ENCODE data around the gene NBPF14.
"Not testable (repeated sequence)": the region's sequence is repeated elsewhere in the genome, so short reads cannot be mapped to it uniquely, and the experiment has no call there.

DNA sequence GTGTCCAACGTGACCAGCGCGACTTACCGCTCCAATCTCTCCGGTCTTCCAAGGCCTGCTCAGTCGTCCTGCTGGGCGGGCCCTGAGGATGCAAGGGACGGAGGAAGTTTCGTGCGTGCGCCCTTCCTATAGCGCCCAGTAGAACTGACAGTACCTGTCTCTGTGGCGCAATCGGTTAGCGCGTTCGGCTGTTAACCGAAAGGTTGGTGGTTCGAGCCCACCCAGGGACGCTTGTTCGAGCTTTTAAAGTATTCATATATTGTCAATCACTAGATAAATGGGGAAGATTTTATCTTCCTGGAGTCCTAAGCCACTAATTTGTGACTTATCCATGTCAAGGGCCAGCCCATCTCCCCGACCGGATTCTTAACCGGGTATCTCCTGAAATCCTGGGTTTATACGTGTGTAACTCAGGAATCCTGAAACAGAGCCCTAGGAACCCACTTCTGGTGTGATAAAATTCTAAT, 66.7 kb downstream of the NBPF14 start:
- not testable (repeated sequence) for TF ChIP-seq POLR2A, POLR2AphosphoS5 (IDR thresholded peaks at IDR 0.05; ENCODE audit: low read depth, low read length)
